Central memory CD8-positive, alpha-beta T cell (primary cell): ENCODE results near the gene NXPE2.
"Not testable (repeated sequence)": the region's sequence is repeated elsewhere in the genome, so short reads cannot be mapped to it uniquely, and the experiment has no call there.

Experiments used
- ATAC-seq: fragments of 150-1000 bp; cut with Tn5 transposase; replicated peaks from 2 replicates; pipeline ENCODE4 v1.10.0; 2022; ENCODE audit warnings: mild to moderate bottlenecking, moderate FRiP score, moderate number of reproducible peaks; ENCODE audit not compliant: poor library complexity, severe bottlenecking; ENCODE audit errors: extremely low read depth
- DNase-seq, 2 donors: peaks; one replicate each; pipeline ENCODE4 v3.0.0; 2021; ENCODE audit warnings: low spot score in 2 of 2
- H3K27ac Mint-ChIP-seq: one replicate; pipeline ENCODE4 v1.8.0; 2022; ENCODE audit warnings: low read depth, mild to moderate bottlenecking, moderate library complexity, mixed read lengths
- H3K27me3 Mint-ChIP-seq: one replicate; pipeline ENCODE4 v1.8.0; 2022; ENCODE audit warnings: mixed read lengths
- H3K36me3 Mint-ChIP-seq: one replicate; pipeline ENCODE4 v1.8.0; 2022; ENCODE audit warnings: mild to moderate bottlenecking, moderate library complexity, mixed read lengths; ENCODE audit not compliant: insufficient read depth
- H3K4me1 Mint-ChIP-seq: one replicate; pipeline ENCODE4 v1.8.0; 2022; ENCODE audit warnings: mixed read lengths
- H3K4me3 Mint-ChIP-seq: one replicate; pipeline ENCODE4 v1.8.0; 2022; ENCODE audit warnings: mild to moderate bottlenecking, moderate library complexity, mixed read lengths
- H3K9me3 Mint-ChIP-seq: one replicate; pipeline ENCODE4 v1.8.0; 2022; ENCODE audit warnings: mixed read lengths

NXPE2 gene

GRCh38 chr11:114678125-114679036 lies at the start of gene NXPE2:
Gene NXPE2, plus strand, starts transcription at chr11:114678527. Its CDS starts 49 bp downstream, at chr11:114678576.
- H3K27ac Mint-ChIP-seq = no peak within 1 kb of the TSS
- H3K27me3 Mint-ChIP-seq = peaks cover 7% of the 10 kb centered on the region
- no peak for ATAC-seq
- no peaks in the 10 kb centered on the region for H3K36me3 Mint-ChIP-seq
- DNase-seq = no peak
- H3K4me3 Mint-ChIP-seq = no peak within 1 kb of the TSS
- no peaks in the 10 kb centered on the region for H3K4me1 Mint-ChIP-seq
- no peaks in the 10 kb centered on the region for H3K9me3 Mint-ChIP-seq

- not testable (repeated sequence) for H3K36me3 Mint-ChIP-seq, ATAC-seq, H3K4me3 Mint-ChIP-seq, H3K9me3 Mint-ChIP-seq, H3K4me1 Mint-ChIP-seq, H3K27me3 Mint-ChIP-seq, H3K27ac Mint-ChIP-seq, DNase-seq
These were observed 46.8 kb upstream of the NXPE2 start for GRCh38 chr11:114631445-114631965.

DNA sequence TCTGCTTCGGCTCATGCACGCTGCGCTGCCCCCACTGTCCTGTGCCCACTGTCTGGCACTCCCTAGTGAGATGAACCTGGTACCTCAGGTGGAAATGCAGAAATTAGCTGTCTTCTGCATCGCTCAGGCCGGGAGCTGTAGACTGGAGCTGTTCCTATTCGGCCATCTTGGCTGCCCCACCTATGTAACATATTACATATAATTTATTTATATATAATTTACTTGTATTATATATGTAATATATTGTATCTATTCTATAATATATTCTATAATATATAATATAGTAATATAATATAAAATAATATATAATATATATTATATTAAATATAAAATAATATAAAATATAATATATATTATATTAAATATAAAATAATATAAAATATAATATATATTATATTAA lies 38.9 kb upstream of the NXPE2 start:
- not testable (repeated sequence) for H3K4me1 Mint-ChIP-seq, H3K27me3 Mint-ChIP-seq, H3K27ac Mint-ChIP-seq, ATAC-seq, H3K36me3 Mint-ChIP-seq, H3K4me3 Mint-ChIP-seq, DNase-seq, H3K9me3 Mint-ChIP-seq

DNA sequence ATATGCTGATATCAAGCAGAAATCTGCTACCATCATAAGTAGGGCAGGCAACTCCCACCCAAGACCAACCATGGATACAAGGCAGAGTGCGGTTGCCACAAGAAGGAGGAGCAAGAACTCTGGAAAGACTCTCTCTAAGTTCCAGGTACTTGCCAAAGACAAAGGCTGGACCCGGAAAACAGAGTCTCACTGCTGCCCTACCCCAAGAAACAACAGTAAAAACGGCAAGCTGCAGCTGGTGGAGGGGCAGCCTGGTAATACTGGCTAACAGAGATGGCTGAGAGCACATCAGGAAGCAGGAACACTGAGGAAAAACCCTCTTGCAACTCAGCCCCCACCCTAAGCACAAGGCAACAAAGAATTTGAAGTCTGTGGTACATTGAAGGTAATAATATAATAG lies 27.7 kb upstream of the NXPE2 start:
- H3K27ac Mint-ChIP-seq = no peak overlapping the region
- H3K9me3 Mint-ChIP-seq = peaks cover 5% of the 10 kb centered on the region
- no peaks in the 10 kb centered on the region for H3K36me3 Mint-ChIP-seq
- no peaks in the 10 kb centered on the region for H3K4me1 Mint-ChIP-seq
- ATAC-seq (no peak), DNase-seq (no peak)
- peaks cover 24% of the 10 kb centered on the region for H3K27me3 Mint-ChIP-seq
- no peak overlapping the region for H3K4me3 Mint-ChIP-seq

- DNase-seq = no peak
- ATAC-seq = no peak
- Mint-ChIP-seq H3K27ac (no peak overlapping the region), H3K4me1 (no peaks in the 10 kb centered on the region), H3K4me3 (no peak overlapping the region), H3K27me3 (peaks cover 28% of the 10 kb centered on the region), H3K9me3 (peaks cover 5% of the 10 kb centered on the region), H3K36me3 (no peaks in the 10 kb centered on the region)
These were observed 27.1 kb upstream of the NXPE2 start for GRCh38 chr11:114651145-114651718.

- ATAC-seq = no peak
- no peak for DNase-seq
- Mint-ChIP-seq H3K9me3 (peaks cover 5% of the 10 kb centered on the region), H3K4me3 (no peak overlapping the region), H3K4me1 (no peaks in the 10 kb centered on the region), H3K27ac (no peak overlapping the region), H3K27me3 (peaks cover 33% of the 10 kb centered on the region), H3K36me3 (no peaks in the 10 kb centered on the region)
These were observed 25.2 kb upstream of the NXPE2 start for GRCh38 chr11:114653148-114653547.

GRCh38 chr11:114664641-114665040 lies 13.7 kb upstream of the NXPE2 start:
- no peaks in the 10 kb centered on the region for H3K27me3 Mint-ChIP-seq
- H3K9me3 Mint-ChIP-seq = no peaks in the 10 kb centered on the region
- H3K4me3 Mint-ChIP-seq = no peak overlapping the region
- no peaks in the 10 kb centered on the region for H3K36me3 Mint-ChIP-seq
- DNase-seq = no peak
- H3K27ac Mint-ChIP-seq = no peak overlapping the region
- no peak for ATAC-seq
- H3K4me1 Mint-ChIP-seq = no peaks in the 10 kb centered on the region

- DNase-seq (no peak), ATAC-seq (no peak)
- H3K36me3 Mint-ChIP-seq = no peaks in the 10 kb centered on the region
- H3K9me3 Mint-ChIP-seq = peaks cover 10% of the 10 kb centered on the region
- no peak overlapping the region for H3K4me3 Mint-ChIP-seq
- no peaks in the 10 kb centered on the region for H3K4me1 Mint-ChIP-seq
- no peaks in the 10 kb centered on the region for H3K27me3 Mint-ChIP-seq
- H3K27ac Mint-ChIP-seq = no peak overlapping the region
These were observed 11.6 kb upstream of the NXPE2 start for GRCh38 chr11:114666760-114667159.

DNA sequence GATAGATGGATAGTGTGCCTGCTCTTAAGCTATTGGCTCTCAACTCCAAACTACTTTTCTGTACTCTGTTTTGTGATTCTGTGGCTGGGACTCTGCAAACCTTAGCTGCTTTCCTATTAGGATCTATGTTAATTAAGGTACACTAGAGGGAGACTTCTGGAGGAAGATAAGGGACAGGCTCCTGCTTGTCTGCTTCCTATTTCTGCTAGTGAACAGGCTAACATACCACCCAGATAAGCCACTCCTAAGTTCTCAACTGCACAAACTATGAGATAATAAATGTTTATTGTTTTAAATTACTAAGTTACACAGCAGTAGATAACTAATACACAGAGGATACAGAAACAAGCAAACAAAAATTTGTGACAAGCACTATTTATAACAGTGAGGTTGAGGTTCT lies 10.2 kb upstream of the NXPE2 start:
- no peaks in the 10 kb centered on the region for H3K4me1 Mint-ChIP-seq
- no peaks in the 10 kb centered on the region for H3K27me3 Mint-ChIP-seq
- no peak overlapping the region for H3K27ac Mint-ChIP-seq
- DNase-seq (no peak), ATAC-seq (no peak)
- H3K4me3 Mint-ChIP-seq = no peak overlapping the region
- peaks cover 11% of the 10 kb centered on the region for H3K9me3 Mint-ChIP-seq
- H3K36me3 Mint-ChIP-seq = no peaks in the 10 kb centered on the region

DNA sequence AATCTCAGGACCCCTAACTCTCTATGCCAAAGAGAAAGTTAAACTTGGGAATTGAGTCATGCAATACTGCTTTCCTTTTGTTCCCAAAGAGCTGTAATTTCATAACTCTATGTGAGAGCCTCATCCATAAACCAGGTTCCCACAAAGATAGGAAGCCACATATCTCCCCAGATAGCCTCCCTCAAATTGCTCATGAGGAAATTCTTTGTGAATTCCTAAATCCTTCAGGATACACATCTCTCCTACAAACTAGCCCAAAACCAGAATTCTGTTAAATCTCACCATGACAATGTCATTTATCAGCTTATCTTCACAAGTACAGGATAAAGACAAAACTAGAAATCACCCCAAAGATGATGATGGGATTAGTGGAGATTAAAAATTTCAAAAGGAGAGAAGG lies 4.7 kb upstream of the NXPE2 start:
- no peaks in the 10 kb centered on the region for H3K4me1 Mint-ChIP-seq
- H3K4me3 Mint-ChIP-seq = no peak overlapping the region
- ATAC-seq (no peak), DNase-seq (no peak)
- no peaks in the 10 kb centered on the region for H3K27me3 Mint-ChIP-seq
- no peaks in the 10 kb centered on the region for H3K36me3 Mint-ChIP-seq
- H3K9me3 Mint-ChIP-seq = peaks cover 11% of the 10 kb centered on the region
- H3K27ac Mint-ChIP-seq = no peak overlapping the region

DNA sequence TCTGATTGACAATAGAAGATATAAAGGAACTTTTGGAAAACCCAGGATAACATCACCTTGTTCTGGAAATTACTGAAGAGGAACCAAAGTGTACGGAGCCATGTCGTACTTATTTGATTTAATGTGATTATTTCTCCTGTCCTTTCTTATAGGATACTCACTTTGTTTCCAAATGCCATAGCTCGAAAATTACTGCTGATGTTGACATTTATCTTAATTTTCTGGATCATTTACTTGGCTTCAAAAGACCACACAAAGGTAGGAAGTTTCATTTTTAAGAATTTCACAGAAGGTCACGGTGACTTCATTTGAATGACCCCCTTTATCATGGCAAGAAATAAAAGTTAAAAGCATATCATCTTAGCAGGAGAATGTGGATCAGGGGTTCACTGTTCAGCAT lies 1.2 kb downstream of the NXPE2 start:
- ATAC-seq (no peak), DNase-seq (no peak)
- Mint-ChIP-seq H3K27me3 (peaks cover 7% of the 10 kb centered on the region), H3K36me3 (no peaks in the 10 kb centered on the region), H3K4me3 (no peak overlapping the region), H3K27ac (no peak overlapping the region), H3K9me3 (no peaks in the 10 kb centered on the region), H3K4me1 (no peaks in the 10 kb centered on the region)

GRCh38 chr11:114683007-114683406 lies 4.7 kb downstream of the NXPE2 start:
- Mint-ChIP-seq H3K9me3 (no peaks in the 10 kb centered on the region), H3K27me3 (peaks cover 7% of the 10 kb centered on the region)
- no peak for ATAC-seq

GRCh38 chr11:114684636-114685035 lies 6.3 kb downstream of the NXPE2 start:
- Mint-ChIP-seq H3K4me1 (no peaks in the 10 kb centered on the region), H3K27me3 (peaks cover 7% of the 10 kb centered on the region), H3K9me3 (no peaks in the 10 kb centered on the region), H3K27ac (no peak overlapping the region), H3K36me3 (no peaks in the 10 kb centered on the region), H3K4me3 (no peak overlapping the region)
- DNase-seq = no peak
- no peak for ATAC-seq

More at GRCh38 chr11:114683007-114683406, 4.7 kb downstream of the NXPE2 start:
- Mint-ChIP-seq H3K36me3 (no peaks in the 10 kb centered on the region), H3K27ac (no peak overlapping the region), H3K4me1 (no peaks in the 10 kb centered on the region), H3K4me3 (no peak overlapping the region)
- no peak for DNase-seq
